Dedifferentiated amniotic fluid mesenchymal stem cell (primary cell): ENCODE data around the gene HDAC9.

Experiments
- DNase-seq: peaks from one replicate; pipeline ENCODE4 v3.0.0-alpha.2; 2016; ENCODE audit errors: extremely low spot score

HDAC9 gene

DNA sequence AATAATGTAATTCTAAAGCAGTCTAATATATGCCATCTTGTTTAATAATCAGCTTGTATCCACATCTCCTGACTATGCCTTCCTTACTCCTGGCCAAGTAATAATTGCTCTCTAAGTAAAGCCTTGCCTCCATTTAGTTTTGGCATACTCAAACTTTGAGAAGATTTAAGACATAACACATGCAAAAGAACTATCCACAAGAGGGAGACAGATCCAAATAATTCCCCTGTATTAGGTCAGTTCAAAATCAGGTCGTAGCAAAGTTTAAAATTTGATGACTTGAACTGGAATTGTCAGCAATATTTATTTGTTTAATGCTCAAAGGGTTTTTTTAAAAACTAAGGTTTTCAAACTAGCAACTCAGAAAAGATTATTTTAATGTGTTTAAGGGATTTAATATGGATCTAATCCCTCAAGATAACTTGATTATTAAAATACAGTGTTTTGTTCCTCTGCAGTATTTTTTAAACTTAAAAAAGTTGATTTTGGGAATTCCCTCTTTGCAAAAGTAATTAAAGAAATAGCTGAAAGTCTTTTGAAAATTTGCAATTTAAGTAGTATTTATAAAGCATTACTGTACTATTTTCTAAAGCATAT lies 95.3 kb downstream of the HDAC9 start:
- peak; percentile 75 for DNase-seq

DNA sequence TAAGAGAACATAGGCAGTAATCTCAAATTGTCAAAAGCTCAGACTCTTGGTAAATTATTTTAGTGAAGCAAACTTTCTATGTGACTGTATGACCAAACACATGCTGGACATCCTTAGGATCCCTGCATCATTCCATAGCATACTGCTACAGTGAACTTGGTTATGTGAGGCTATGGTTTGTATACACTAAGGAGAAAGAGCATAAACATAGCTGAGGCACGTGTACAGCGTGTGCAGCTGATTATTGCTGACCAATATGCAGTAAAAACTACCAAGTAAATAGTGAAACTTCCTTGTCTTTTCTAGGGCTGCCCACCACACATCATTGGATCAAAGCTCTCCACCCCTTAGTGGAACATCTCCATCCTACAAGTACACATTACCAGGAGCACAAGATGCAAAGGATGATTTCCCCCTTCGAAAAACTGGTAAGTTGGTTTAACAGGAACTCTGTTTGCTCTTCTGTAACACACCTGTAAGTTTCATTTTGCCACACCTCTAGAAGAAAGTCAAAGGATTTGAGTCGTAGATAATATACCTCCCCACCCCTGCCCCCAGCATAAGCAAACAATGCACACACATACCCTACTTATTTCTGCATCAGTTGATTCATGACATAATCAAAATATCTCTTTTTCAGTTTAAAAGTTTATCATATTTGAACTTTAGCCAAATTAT lies 98.2 kb downstream of the HDAC9 start:
- no peak for DNase-seq

DNA sequence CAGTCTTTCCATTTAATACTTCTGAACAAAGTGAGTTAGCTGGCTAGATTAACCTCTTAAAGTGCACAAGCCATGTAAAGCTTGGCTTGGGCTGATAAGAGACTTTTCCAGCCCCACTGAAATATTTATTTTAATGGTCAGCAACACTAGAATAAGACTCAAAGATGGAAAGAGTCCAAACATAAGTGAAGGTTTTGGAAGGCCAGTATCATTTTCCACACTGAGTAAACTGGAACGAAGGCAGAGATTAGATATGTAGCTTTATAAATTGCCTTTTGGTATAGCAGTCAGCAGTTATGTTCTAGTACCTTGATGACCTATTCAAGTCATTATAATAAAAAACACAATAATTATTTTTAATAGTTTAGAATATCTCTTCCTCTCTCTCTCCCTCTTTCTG lies 102.2 kb downstream of the HDAC9 start:
- no peak for DNase-seq

DNA sequence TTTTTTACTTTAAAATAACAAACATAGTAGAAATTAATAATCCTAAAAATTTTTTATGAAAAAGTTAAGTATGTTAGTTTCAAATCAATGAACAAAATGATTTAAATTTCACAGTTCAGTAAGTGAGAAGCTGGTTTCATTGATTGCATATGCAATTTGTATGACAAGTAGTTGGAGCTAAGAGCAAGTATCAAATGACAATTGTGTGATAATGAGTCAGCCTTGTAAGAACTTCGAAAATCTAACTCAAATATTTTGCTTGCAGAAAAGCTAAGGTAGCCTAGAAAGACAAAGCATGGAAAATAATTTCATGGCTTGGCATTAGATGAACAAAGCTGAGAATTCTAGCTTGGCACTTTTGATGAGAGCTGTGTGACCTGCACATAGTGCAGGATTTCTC lies 111.5 kb downstream of the HDAC9 start:
- peak; percentile 34 for DNase-seq

DNA sequence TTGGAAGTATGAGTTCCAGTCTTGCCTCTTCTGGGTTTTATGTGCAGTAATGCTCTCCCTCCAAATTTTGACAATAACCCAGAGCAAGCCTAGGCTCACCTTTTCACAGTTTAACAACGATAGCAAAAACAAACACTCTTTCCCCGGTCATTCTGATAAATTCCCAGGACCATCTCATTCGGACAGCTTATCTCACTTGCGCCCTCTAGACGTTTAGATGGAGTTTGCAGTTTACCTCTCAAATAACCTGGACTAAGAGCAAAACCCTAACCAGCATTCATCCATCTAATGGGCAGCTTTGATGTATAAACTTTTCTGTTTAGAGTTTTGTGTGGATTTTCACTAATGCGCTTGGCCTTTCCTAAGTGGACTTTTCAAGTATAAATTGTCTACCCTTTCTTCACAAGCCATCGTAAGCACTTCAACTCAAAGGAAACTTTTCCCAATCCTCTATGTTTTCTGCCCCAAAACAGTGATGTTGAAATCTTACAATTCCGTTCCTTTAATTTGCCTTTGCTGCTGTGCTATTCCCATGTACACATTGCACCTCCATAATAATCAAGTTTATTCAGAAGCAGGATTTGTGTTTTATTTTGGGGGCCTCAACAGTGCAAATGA lies 114.9 kb downstream of the HDAC9 start:
- no peak for DNase-seq

DNA sequence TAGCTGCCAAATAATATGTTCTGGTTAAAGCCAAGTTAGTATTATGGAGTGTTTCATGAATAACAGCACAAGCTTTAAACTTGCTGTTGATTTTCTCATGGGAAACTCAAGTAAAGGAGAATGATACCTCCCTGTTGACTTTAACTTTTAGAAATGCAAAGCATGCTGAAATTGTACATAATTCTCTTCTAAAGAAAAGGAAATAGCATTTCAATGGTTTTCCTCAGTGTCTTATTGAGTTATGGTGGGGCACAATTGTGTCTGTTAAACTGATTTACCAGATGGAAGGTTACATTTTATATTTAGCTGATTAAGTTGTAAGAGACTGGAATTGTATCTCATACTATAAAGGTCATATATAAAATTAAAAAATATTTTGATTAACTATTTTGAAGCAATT lies 119.3 kb downstream of the HDAC9 start:
- DNase-seq = no peak

DNA sequence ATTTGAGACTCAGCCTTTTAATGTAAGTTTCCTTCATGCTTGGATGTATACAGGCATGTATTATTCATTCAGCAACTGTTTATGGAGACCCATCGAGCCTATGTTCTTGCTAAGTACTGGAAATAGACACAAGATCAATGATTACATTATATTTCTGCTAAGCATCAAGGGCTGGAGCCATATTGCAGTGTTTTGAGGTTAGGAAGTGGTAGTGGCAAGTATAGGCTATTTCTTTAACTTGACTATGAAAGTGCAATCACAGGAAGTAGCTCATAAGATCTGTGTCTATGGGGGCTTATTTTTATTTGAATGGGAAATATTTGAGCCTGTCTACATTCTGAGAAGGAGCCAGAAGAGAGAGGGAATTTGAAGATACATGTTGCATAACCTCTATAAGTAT lies 123.8 kb downstream of the HDAC9 start:
- DNase-seq = no peak

DNA sequence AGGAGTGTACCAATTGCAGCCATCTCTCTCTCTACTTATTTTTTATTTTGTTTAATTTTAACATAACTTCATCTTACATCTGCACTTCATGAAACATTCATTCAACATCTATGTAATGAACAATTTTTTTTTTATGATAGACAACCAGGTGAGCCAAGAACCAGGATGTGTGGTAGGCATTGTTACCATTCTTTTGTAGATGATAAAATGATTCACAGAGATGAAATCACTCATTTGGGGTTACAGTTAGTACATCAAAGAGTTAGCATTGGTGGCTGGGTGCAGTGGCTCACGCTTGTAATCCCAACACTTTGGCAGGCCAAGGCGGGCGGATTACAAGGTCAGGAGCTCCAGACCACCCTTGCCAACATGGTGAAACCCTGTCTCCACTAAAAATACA lies 127.8 kb downstream of the HDAC9 start:
- no peak for DNase-seq

DNA sequence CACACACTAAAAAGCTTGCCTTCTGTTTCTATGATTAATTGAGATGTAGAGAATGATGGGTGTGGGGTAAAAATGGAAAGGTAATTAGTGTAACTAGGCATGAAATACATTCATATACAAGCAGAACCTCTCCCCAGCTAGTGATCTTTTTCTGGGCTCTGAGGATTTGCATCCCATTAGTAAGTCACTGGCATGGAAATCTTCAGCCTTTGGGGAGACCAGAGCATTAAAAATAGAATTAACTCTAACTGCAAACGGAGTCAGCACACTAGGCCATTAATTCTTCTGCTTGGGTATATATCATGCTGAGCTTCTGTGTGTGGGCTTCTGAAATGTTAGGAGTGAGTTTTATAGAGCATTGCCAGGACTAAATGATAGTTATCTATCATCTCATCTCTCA lies 128.9 kb downstream of the HDAC9 start:
- DNase-seq = no peak

DNA sequence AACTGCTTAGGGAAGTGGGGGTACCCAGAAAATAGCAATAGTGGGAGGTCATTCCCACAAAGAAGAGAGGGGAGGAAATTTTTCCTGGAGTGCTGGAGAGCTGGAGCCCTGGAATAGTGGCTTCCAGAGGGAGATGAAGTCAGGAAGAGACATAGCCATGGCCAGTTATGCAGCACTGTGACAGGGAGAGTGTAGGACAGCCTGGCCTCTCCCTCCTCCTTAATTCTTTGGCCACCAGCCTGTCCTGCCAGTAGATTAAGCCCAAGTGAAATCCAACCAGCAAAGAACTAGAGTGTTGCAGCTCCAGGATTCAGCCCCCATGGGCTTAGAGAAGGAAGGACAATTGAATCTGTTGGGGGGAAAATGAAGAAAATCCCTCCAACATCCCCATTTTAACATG lies 130.5 kb downstream of the HDAC9 start:
- no peak for DNase-seq

DNA sequence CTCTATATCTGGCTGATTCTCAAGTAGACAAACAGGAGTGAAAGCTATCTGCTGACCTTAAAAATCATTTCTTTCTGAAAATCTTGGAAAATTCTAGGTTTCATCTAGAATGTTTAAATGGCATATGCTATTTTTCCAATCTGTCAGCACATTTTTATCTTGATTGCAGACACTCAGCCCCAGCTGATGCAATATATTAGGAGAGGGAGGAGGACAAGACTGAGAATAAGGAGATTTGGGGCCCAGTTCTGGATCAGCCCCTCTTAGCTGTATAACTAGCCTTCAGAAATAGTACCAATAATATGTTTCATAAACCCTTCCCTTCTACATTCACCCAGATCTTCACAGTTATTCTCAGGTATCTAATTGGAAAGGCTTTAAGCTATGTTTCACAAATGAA lies 131.2 kb downstream of the HDAC9 start:
- peak; percentile 31 for DNase-seq

DNA sequence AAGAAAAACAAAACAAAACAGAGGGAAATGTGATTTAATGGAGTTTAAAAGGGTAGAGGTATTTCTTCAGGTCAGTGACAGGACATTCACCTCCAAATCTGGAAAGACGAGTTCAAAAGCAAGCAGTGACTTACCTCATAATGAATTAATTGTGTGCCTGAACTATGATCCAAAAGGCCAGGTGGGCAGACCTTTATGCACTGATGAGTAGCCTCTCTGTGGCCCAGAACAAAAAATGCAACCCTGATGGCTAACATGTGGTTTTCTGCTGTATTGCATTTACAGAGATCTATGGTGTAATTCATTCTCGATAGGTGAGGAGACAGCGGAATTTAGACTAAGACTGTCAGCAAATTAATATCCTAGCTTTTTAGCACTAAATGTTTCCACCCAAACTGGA lies 142.0 kb downstream of the HDAC9 start:
- no peak for DNase-seq

DNA sequence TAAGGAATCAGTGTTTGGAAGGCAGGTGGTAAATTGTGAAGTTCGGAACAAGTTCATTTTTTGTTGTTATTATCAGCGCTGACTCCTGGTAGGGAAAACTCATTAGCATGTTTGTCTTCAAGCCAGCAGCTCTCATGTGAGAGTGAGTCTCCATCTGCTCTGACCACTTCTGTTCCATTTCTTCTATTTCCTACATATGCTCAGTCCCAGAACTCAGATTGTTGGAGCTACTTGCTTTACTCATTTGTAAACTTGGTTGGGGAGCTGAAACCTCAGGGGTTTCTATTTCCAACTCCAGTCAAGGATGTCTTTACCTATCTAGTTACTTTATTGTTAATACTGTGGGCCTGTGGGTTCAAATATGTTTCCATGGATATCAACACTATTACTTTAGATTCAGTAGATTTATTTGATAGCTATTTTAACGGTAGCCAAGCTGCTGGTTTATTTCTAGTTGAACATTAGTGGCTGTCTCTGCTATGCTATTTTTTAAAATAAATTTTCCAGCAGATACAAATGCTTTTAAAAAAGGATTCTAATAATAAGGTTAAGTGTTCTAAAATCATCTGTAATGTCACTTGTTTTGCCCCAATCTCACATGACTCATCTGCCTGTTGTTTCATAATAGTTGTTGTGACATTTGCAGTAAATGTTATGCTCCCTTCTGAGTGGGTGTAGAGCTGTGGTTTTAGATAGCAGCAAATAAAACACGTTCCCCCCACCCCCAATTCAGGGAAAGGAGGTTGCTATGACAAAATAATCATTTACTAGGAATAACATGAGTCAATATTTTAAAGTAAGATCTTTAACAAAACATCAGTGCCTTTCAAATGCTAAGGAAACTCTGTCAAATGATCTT lies 143.3 kb downstream of the HDAC9 start:
- peak; percentile 21 for DNase-seq

DNA sequence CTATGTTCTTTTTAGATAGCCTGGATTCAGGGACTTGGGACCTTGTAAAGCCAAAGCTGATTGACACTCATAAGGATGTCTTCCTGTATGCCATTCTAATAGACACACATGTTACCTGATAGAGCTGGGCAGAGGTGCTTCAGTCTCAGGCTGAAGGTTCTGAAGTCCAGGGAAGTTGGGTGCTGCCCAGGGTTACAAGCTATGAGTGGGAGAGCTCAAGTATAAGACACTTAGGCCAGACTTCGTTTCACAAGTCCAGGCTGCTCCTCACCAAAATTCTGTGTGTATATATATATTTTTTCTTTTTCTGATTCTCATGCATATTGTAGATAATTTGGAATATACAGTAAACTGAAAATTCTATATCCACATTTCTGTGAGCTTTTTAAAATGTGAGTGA lies 144.2 kb downstream of the HDAC9 start:
- no peak for DNase-seq

DNA sequence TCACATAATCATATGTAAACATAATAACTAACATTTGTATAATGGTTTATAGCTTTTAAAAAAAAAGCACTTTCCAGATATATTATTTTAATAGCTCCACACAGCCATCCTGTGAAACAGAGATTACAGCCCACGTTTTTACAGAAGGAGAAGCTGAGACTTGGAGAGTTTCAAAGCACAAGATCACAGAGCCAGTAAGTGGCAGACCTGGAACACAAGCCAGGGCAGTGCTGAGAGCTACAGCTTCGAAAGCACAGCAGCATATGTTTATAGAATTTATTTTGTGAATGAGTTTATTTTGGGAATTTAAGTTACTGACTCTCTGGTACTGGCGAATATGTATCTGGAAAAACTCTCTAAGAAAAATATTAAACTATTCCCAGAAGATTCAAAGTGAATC lies 149.4 kb downstream of the HDAC9 start:
- no peak for DNase-seq

DNA sequence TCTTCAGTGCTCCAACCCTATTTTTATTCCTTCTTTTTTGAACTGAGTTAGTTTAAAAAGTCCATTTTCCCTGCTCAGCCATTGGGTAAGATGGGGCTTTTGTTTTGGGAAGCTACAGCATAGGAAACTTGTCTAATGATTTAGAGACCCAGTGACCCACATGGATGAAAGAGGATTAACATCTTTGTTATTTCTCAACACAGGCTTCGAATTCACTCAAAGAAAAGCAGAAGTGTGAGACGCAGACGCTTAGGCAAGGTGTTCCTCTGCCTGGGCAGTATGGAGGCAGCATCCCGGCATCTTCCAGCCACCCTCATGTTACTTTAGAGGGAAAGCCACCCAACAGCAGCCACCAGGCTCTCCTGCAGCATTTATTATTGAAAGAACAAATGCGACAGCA lies 152.0 kb downstream of the HDAC9 start:
- no peak for DNase-seq

DNA sequence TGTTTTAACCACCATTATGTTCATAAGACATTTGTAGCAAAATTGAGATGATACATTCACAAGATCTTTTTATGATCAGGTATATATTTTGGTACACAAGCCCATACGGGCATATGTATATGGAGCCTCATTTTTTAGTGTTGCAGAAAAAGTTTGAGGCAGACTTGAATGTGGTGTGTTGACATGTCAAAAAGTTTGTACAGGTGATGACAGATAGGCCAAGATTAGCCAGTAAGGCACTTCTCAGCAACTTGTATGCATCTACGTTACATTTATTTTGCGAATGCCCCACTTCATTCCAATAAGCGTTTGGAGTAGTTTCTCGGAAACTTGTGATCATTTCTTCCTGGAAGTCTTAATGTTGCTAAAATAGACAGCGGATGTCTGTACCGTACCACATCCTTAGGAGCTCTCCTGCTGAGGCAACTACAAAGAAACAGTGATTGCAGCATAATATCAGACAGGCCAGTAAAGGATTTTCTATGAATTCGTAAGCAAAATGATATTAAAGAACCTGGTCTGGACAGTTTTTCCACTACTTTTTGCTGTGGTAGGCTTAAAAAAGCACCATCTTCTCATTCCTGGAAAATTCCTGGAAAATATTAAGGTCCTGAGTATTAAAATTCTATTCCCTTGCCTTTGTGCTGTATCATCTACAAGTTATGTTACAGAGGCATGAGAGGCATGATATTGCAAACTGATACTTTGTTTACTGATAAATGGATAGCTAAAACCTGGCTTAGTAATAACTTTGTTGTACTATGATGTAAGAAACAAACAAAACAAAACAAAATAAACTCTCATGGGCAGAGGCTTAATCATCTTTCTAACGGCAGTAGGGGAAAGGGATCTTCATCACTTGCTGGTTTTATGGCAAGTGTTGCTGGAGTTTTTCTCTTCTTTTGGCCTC lies 153.6 kb downstream of the HDAC9 start:
- DNase-seq = peak; percentile 22

DNA sequence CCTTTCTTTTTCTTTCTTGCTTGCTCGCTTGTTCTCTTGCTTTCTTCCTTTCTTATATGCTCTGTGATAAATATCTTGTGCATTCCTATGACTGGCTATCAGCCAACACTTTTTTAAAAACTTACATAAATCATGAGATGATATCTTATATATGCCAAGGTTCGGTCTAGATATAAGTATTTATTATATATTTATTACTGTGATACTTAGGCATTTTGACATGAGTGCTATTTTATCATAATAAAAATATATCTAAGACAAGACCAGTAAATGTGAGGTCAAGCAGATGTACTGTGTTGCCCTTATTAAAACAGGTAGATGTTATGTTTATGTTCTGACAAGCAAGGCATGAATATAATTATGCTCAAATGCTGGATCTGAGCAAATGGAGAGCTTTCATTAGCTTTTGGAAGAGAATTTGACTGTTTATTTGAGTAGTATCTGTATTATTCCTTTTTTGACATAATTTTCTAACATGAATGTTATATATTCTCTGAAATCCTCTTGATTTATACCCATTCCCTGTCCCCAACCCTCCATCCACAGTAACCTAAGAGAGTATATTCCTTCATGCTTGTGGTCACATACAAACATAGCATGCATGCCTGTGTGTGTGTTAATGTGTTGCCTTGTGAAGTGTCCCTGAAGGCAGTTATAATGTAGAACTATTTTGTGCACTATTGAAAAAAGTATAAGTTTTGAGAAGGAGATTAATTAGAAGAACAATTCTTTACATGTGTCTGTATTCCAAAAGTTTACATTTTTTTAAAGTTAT lies 158.0 kb downstream of the HDAC9 start:
- no peak for DNase-seq

DNA sequence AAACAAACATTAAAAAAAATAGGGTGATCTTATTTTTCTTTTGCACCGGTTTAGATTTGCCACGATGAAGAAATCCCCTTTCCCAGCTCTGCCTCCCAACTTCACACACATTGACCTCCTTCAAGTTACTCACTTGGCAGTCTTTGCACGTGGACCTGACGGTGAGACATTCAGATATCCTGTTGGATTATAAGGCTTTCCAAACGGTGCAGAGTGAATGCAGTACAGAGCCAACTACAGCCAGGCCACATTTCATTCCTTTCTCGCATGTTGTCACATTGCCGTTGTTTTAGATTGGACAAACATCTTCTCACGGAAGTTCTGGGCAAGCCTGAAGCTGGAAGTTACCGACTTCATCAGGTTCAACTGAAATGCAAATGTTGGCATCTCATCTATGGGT lies 159.2 kb downstream of the HDAC9 start:
- DNase-seq = no peak

DNA sequence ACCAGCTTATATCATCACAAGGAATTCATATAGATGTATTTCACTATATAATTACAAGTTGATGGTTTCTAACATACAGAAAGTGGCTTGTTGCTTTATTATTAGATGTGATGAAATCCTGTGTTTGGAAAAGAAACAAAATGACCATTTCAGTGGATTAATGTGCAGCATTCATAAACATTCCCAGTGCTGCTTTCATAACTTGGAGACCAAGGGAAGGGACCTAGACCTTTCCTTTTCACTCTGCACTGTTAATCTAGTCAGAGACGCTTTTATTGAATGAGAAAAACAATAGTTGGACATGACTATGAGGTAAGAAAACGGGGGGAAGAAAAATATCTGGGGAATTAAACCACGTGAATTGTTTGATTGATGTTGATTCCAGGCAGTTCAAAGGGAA lies 160.0 kb downstream of the HDAC9 start:
- DNase-seq = no peak

DNA sequence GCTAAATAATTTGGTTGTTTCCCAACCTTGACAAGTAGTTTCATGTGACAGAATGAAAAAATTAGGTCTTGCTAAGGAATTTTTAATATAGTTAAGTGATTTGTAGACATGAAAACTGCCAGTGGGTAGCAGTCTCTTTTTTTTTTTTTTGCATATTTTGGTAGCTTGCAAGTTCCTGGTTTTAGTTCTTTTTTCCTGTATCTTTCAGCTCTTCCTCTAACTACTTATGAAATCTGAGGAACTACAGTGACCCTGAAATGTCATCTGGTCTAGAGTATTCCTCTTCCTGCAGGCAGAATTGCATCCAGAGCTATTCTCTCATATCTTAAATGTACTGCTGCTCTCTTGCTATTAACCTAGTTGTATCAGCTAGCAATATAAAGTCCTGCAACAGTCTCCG lies 160.4 kb downstream of the HDAC9 start:
- no peak for DNase-seq
